Keratinocyte (primary cell): ENCODE results near the gene TMEM266. TPM values are rescaled to one million over a fixed set of nuclear protein-coding genes. Genes with fewer than 3 reads are reported as not detected.

Experiments used
- DNase-seq: peaks from one replicate; pipeline ENCODE4 v3.0.0-alpha.2; 2011; ENCODE audit warnings: low read depth, missing footprints, low spot score
- FAIRE-seq: peaks from 2 replicates; lab custom pipeline; 2011; peaks lifted over from hg19 to GRCh38; lab: Jason Lieb, UNC
- H2AFZ ChIP-seq: 2 replicates; pipeline ENCODE4 v1.6.0; 2012; ENCODE audit warnings: low read length, control low read depth, inconsistent platforms; ENCODE audit not compliant: control insufficient read depth
- H3K27ac ChIP-seq: 2 replicates; pipeline ENCODE4 v1.5.1; 2011; ENCODE audit warnings: low read length; ENCODE audit not compliant: control insufficient read depth, insufficient read depth
- H3K27me3 ChIP-seq: 3 replicates; pipeline ENCODE4 v1.6.0; 2011; ENCODE audit warnings: low read length; ENCODE audit not compliant: control insufficient read depth, insufficient read depth; ENCODE audit errors: extremely low read depth
- H3K36me3 ChIP-seq, 2 experiments: 2 replicates in 1 of 2; 3 replicates in 1 of 2; pipeline ENCODE4 v1.5.1; 2011; ENCODE audit warnings: low read length in 2 of 2, mild to moderate bottlenecking in 1 of 2; ENCODE audit not compliant: control insufficient read depth in 2 of 2, insufficient read depth in 2 of 2; ENCODE audit errors: extremely low read depth in 1 of 2
- H3K4me1 ChIP-seq: 3 replicates; pipeline ENCODE4 v1.5.1; 2011; ENCODE audit warnings: low read length; ENCODE audit not compliant: control insufficient read depth, insufficient read depth; ENCODE audit errors: extremely low read depth
- H3K4me2 ChIP-seq: 3 replicates; pipeline ENCODE4 v1.6.0; 2011; ENCODE audit warnings: low read depth, low read length; ENCODE audit not compliant: control insufficient read depth, insufficient read depth; ENCODE audit errors: extremely low read depth
- H3K4me3 ChIP-seq, 3 experiments: fragments of 200-600 bp in 1 of 3; sonication (generic) in 1 of 3; 2 replicates in 2 of 3; 3 replicates in 1 of 3; pipeline ENCODE4 v1.5.1; 2011 to 2016; ENCODE audit warnings: low read length in 3 of 3, mild to moderate bottlenecking in 3 of 3, control low read depth in 2 of 3, inconsistent platforms in 1 of 3, low read depth in 1 of 3, mixed read lengths in 1 of 3, mixed run types in 1 of 3, moderate library complexity in 1 of 3; ENCODE audit not compliant: control insufficient read depth in 2 of 3, insufficient read depth in 2 of 3; ENCODE audit errors: extremely low read depth in 1 of 3
- H3K79me2 ChIP-seq: 2 replicates; pipeline ENCODE4 v1.6.0; 2012; ENCODE audit warnings: low read length; ENCODE audit not compliant: control insufficient read depth, insufficient read depth
- H3K9ac ChIP-seq: 3 replicates; pipeline ENCODE4 v1.6.0; 2011; ENCODE audit warnings: low read length; ENCODE audit not compliant: control insufficient read depth, insufficient read depth; ENCODE audit errors: extremely low read depth
- H3K9me1 ChIP-seq: 3 replicates; pipeline ENCODE4 v1.6.0; 2011; ENCODE audit warnings: low read length; ENCODE audit not compliant: control insufficient read depth, insufficient read depth; ENCODE audit errors: extremely low read depth
- H3K9me3 ChIP-seq: 2 replicates; pipeline ENCODE4 v1.5.1; 2012; ENCODE audit warnings: low read depth, low read length; ENCODE audit not compliant: control insufficient read depth
- H4K20me1 ChIP-seq: 3 replicates; pipeline ENCODE4 v1.6.0; 2011; ENCODE audit warnings: low read length; ENCODE audit not compliant: control insufficient read depth, insufficient read depth; ENCODE audit errors: extremely low read depth
- EZH2 ChIP-seq: IDR thresholded peaks from one replicate; pipeline ENCODE4 v1.6.1; 2012; ENCODE audit warnings: inconsistent platforms, mild to moderate bottlenecking, low read length, moderate library complexity
- dilution Hi-C: fragments of 300-500 bp; cut with MboI; formaldehyde crosslinking; loops from one replicate; pipeline ENCODE4 v1.7.0; 2020; ENCODE audit warnings: low sequenced_read_pairs; ENCODE audit not compliant: extremely low pct_ligation_motif_present
- polyA plus RNA-seq, 5 experiments: library from polyadenylated mRNA; depleted of rRNA in 3 of 5; stranded (reverse) in 3 of 5; stranded (forward) in 1 of 5; unstranded in 1 of 5; fragments of >200 nt; gene quantifications; 1 replicate in 1 of 5; 2 replicates in 3 of 5; 3 replicates in 1 of 5; pipeline versions ENCODE4 v1.2.1 to v1.2.3, GENCODE V29; 2011 to 2012; ENCODE audit warnings: missing spikeins in 2 of 5, low read depth in 1 of 5, low replicate concordance in 1 of 5
- TF ChIP-seq, protein P1 (sequence below), 3 experiments: IDR thresholded peaks in 1 of 3; conservative IDR thresholded peaks in 1 of 3; optimal IDR thresholded peaks in 1 of 3; 2 replicates in 2 of 3; 3 replicates in 1 of 3; pipeline versions ENCODE3 to v1.5.1; 2011; ENCODE audit warnings: low read length in 3 of 3, mild to moderate bottlenecking in 3 of 3, moderate library complexity in 2 of 3, control low read depth in 1 of 3, inconsistent platforms in 1 of 3; ENCODE audit not compliant: insufficient read depth in 2 of 3; ENCODE audit errors: extremely low read depth in 1 of 3

Gene TMEM266
- polyA plus RNA-seq, 1 donor (not counting 4 experiments of a cell fraction or from before 2014, with no cell fraction given) = 0.03 TPM

DNA sequence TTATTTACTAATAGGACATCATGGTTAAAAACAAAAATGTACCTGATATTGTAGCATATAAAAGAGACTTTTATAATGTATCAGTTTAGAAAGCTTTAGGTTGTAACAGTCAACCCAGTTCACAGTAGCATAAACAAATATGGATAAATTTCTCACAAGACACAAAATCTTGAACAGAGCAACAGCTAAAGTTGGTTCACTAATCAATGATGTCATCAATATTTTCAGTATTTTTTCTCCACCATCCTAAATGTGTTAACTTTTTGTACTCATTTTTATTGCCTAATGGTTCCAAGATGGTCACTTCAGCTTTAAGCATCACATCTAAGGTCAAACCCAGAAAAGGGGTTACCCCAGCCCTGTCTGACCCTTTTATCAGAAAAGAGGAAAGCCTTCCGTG, 26.3 kb upstream of the TMEM266 start:
- Histone ChIP-seq H3K36me3 (no peaks in the 10 kb centered on the region), H3K27ac (no peak overlapping the region), H3K79me2 (no peaks in the 10 kb centered on the region), H3K27me3 (no peaks in the 10 kb centered on the region), H4K20me1 (no peaks in the 10 kb centered on the region), H3K4me2 (no peak overlapping the region), H3K9ac (no peak overlapping the region), H2AFZ (no peak overlapping the region), H3K9me1 (no peaks in the 10 kb centered on the region), H3K9me3 (no peaks in the 10 kb centered on the region), H3K4me1 (peaks cover 13% of the 10 kb centered on the region), H3K4me3 (no peak overlapping the region)
- TF ChIP-seq EZH2 = no peak
- TF ChIP-seq, protein P1, sequence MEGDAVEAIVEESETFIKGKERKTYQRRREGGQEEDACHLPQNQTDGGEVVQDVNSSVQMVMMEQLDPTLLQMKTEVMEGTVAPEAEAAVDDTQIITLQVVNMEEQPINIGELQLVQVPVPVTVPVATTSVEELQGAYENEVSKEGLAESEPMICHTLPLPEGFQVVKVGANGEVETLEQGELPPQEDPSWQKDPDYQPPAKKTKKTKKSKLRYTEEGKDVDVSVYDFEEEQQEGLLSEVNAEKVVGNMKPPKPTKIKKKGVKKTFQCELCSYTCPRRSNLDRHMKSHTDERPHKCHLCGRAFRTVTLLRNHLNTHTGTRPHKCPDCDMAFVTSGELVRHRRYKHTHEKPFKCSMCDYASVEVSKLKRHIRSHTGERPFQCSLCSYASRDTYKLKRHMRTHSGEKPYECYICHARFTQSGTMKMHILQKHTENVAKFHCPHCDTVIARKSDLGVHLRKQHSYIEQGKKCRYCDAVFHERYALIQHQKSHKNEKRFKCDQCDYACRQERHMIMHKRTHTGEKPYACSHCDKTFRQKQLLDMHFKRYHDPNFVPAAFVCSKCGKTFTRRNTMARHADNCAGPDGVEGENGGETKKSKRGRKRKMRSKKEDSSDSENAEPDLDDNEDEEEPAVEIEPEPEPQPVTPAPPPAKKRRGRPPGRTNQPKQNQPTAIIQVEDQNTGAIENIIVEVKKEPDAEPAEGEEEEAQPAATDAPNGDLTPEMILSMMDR (optimal IDR thresholded peaks at IDR 0.05 in 1 of 3, IDR thresholded peaks at IDR 0.05 in 1 of 3, conservative IDR thresholded peaks at IDR 0.05 in 1 of 3; ENCODE audit: extremely low read depth in 1 of 3, insufficient read depth in 2 of 3, low read length in 3 of 3) = no peak
- dilution Hi-C loops = no loop called here
- no peak for DNase-seq
- no peak for FAIRE-seq

DNA sequence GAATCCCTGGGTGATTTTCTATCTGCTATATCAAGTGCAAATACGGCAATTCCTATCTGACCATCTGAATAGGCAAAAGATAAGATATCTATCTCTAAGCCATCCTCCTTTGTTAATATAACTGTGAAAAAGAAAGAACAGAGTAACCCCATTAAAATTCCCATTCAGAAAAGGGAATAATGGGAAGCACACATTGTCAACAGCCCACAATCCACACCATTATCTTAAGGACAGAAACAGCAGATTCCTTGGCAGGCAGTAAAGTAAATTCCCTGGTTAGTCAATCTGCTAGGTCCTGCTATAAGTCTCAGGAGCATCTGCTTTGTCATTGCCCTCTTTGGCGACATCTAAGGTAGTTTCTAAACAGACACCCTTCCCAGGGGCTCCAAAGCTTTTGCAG, 25.7 kb upstream of the TMEM266 start:
- dilution Hi-C loops = no loop called here
- FAIRE-seq = no peak
- no peaks in the 10 kb centered on the region for H3K9me1 ChIP-seq

More for the DNA sequence above, 25.7 kb upstream of the TMEM266 start:
- H2AFZ ChIP-seq = no peak overlapping the region
- no peak overlapping the region for H3K4me3 ChIP-seq
- no peaks in the 10 kb centered on the region for H3K9me3 ChIP-seq
- no peak overlapping the region for H3K4me2 ChIP-seq
- TF ChIP-seq, protein P1 (optimal IDR thresholded peaks at IDR 0.05 in 1 of 3, IDR thresholded peaks at IDR 0.05 in 1 of 3, conservative IDR thresholded peaks at IDR 0.05 in 1 of 3; ENCODE audit: extremely low read depth in 1 of 3, insufficient read depth in 2 of 3, low read length in 3 of 3) = no peak
- TF ChIP-seq EZH2 = no peak
- H3K27ac ChIP-seq = no peak overlapping the region
- H3K9ac ChIP-seq = no peak overlapping the region
- H3K36me3 ChIP-seq = no peaks in the 10 kb centered on the region
- no peaks in the 10 kb centered on the region for H3K79me2 ChIP-seq
- DNase-seq = no peak
- no peaks in the 10 kb centered on the region for H3K27me3 ChIP-seq
- peaks cover 20% of the 10 kb centered on the region for H3K4me1 ChIP-seq
- no peaks in the 10 kb centered on the region for H4K20me1 ChIP-seq
